ENCODE results near the gene CCNQ. TPM values are rescaled to one million over a fixed set of nuclear protein-coding genes. Genes with fewer than 3 reads are reported as not detected.

CCNQ gene
- total and polyA plus RNA-seq, 2 of the 8 experiments (the other 6 are each of a cell fraction or from before 2014, with no cell fraction given) = 16.6 to 32.1 TPM

GRCh38 chrX:153561337-153561736 is 37.6 kb downstream of the CCNQ start:
- Histone ChIP-seq H3K79me1 (ENCODE audit: low read depth, low read length) (no peaks in the 10 kb centered on the region), H3K14ac (ENCODE audit: insufficient read length) (no peak overlapping the region), H3K23me2 (ENCODE audit: low read depth, low read length) (no peaks in the 10 kb centered on the region), H3K56ac (replicated peaks; ENCODE audit: insufficient read length, low read depth, low read length) (no peak overlapping the region), H3K27me3 (replicated peaks in 1 of 4; ENCODE audit: control insufficient read depth in 3 of 4, extremely low read depth in 1 of 4, insufficient read depth in 3 of 4, low read length in 3 of 4) (no peaks in the 10 kb centered on the region; a peak in 1 of 7 replicates), H4K91ac (replicated peaks; ENCODE audit: insufficient read length, low read length) (no peak overlapping the region), H2AK5ac (ENCODE audit: low read depth, low read length) (no peak overlapping the region), H3K79me2 (ENCODE audit: control insufficient read depth in 1 of 2, insufficient read depth in 2 of 2, low read length in 2 of 2) (no peaks in the 10 kb centered on the region), H3K23ac (ENCODE audit: insufficient read length) (no peak overlapping the region), H4K5ac (ENCODE audit: insufficient read length, low read depth, low read length) (no peak overlapping the region), H3K9ac (replicated peaks in 1 of 4; ENCODE audit: extremely low read depth in 1 of 4, low read depth in 3 of 4, low read length in 3 of 4) (no peak overlapping the region), H2AFZ (ENCODE audit: low read length) (no peak overlapping the region), H3K4me1 (replicated peaks in 1 of 4; ENCODE audit: control insufficient read depth in 3 of 4, insufficient read depth in 4 of 4, low read length in 3 of 4) (peaks cover 0 to 9% (median 0%) of the 10 kb centered on the region in 4 experiments; a peak in 3 of 7 replicates), H2BK15ac (ENCODE audit: low read length) (no peak overlapping the region), H3K27ac (ENCODE audit: low read depth, low read length) (no peak overlapping the region), H3K4me2 (ENCODE audit: insufficient read depth in 1 of 2, low read depth in 2 of 2, low read length in 2 of 2) (no peak overlapping the region), H3K36me3 (ENCODE audit: control insufficient read depth in 2 of 4, insufficient read depth in 4 of 4, low read length in 3 of 4) (no peaks in the 10 kb centered on the region), H2BK20ac (ENCODE audit: low read length) (no peak overlapping the region), H2BK12ac (ENCODE audit: low read depth, low read length) (no peak overlapping the region), H2BK5ac (ENCODE audit: low read depth, low read length) (no peak overlapping the region), H3K4me3 (ENCODE audit: extremely low read depth in 1 of 4, insufficient read depth in 2 of 4, low read depth in 3 of 4, low read length in 4 of 4) (no peak overlapping the region), H2BK120ac (replicated peaks; ENCODE audit: low read depth, low read length) (no peak overlapping the region), H4K20me1 (replicated peaks in 1 of 2; ENCODE audit: control insufficient read depth in 1 of 2, insufficient read depth in 2 of 2, low read length in 2 of 2) (no peaks in the 10 kb centered on the region), H4K8ac (ENCODE audit: extremely low read depth, insufficient read depth, low read length) (no peak overlapping the region), H3K4ac (replicated peaks; ENCODE audit: insufficient read length, low read depth, low read length) (no peak overlapping the region), H3K18ac (ENCODE audit: extremely low read depth, low read length) (no peak overlapping the region), H3K9me3 (ENCODE audit: insufficient read depth in 2 of 2, low read depth in 1 of 2, low read length in 1 of 2) (no peaks in the 10 kb centered on the region)
- WGBS, 2 experiments (ENCODE audit: extremely low coverage in 1 of 2, insufficient coverage in 1 of 2, insufficient read length in 1 of 2, insufficient replicate concordance in 2 of 2, low coverage in 1 of 2, low lambda C conversion rate in 2 of 2, missing lambda C conversion rate in 1 of 2) = 91% methylated on average over 5 of the region's 7 CpGs; no CpG with 5 or more reads in 1 of the 2 experiments
- CTCF ChIA-PET (ENCODE audit: partially characterized antibody) = interaction anchor here (1.1 kb wide), 1 partner anchor 27 kb away, joined by 3 read pairs; no protein-coding TSS in a partner anchor
- DNase-seq (ENCODE audit: low read depth in 1 of 2, low spot score in 2 of 2) (no peak), FAIRE-seq (no peak)
- TF ChIP-seq SP1 (IDR thresholded peaks at IDR 0.05; ENCODE audit: low read depth, low read length) (no peak), GTF2F1 (IDR thresholded peaks at IDR 0.05; ENCODE audit: borderline replicate concordance, low read depth, low read length) (no peak), NANOG (IDR thresholded peaks at IDR 0.05; ENCODE audit: insufficient read depth, low read depth, low read length, poor library complexity, severe bottlenecking) (no peak), JUN (IDR thresholded peaks at IDR 0.05; ENCODE audit: low read depth, low read length) (no peak), FOSL1 (IDR thresholded peaks at IDR 0.05; ENCODE audit: insufficient read depth, low read depth, low read length) (no peak)
- POLR2A ChIA-PET (ENCODE audit: partially characterized antibody) = no interaction called here

Data from H1 (cell line).